Measurements from ENCODE around the gene TMEM222.

DNA sequence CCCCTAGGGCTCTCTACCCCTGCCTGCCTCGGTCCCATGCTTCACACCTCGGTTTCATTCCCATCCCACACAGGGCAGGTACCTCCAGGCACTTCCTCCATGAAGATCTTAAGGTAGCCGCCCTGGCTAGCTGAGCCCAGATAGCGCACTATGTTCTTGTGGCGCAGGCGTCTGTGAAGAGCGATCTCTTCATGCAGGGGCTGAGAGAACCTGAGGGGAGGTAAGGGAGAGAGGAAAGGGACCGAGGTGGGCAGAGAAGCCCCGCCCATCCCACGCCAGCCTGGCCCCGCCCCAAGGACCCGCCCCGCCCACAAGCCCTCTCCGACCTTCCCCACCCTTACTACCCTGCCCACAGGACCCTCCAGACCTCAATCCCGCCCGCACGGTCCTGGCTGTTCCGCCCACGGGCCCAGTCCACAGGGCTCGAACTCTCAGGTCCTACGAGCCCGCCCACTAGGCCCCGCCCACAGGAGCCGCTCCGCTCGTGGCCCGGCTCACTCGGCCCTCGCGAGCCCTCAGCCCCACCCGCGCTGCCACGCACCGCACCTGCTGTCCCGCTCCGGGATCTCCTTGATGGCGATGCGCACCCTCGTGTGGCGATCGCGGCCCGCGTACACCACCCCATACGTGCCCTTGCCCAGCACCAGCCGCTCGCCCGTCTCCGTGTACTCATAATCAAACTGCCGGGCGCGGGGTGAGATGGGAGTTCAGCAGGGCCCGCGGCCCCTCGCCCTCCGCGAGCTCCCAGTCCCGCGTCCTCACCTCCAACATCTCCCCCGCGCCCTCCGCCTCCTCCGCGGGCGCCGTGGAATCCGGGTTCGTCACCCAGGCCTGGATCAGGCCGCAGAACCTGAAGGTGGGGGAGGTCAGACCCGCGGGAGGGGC lies 38.4 kb downstream of the TMEM222 start:
- no peak for TF ChIP-seq MXI1 (IDR thresholded peaks at IDR 0.05; ENCODE audit: borderline replicate concordance, low read depth, low read length)
- no peak for TF ChIP-seq CTCF (conservative IDR thresholded peaks at IDR 0.05; ENCODE audit: low read depth, low read length)
- no peak for TF ChIP-seq FOS (IDR thresholded peaks at IDR 0.05; ENCODE audit: low read depth, low read length)
- no peak for TF ChIP-seq MAFK (IDR thresholded peaks at IDR 0.05; ENCODE audit: low read depth, low read length)
- no peak for TF ChIP-seq RAD21 (IDR thresholded peaks at IDR 0.05; ENCODE audit: low read length)

Data from IMR-90 (cell line).